ENCODE results near the gene ATM.

ATM gene

GRCh38 chr11:108241330-108242037, 18.6 kb downstream of the ATM start:
- Histone ChIP-seq H3K4me3 (ENCODE audit: insufficient read depth, low read length, poor library complexity, severe bottlenecking) (no peak overlapping the region), H3F3A (ENCODE audit: insufficient read depth) (peaks cover 19% of the 10 kb centered on the region), H3K79me2 (ENCODE audit: insufficient read depth, low read length) (peaks cover 10% of the 10 kb centered on the region; the same call in 1 of the 2 replicates), H3K9me3 (ENCODE audit: insufficient read depth, low read length) (no peaks in the 10 kb centered on the region), H3K27ac (ENCODE audit: low read depth, low read length) (no peak overlapping the region), H3K9me2 (replicated peaks; ENCODE audit: insufficient read depth, low read length) (no peaks in the 10 kb centered on the region), H3K27me3 (ENCODE audit: low read length) (no peaks in the 10 kb centered on the region), H4K20me1 (ENCODE audit: low read depth, low read length) (no peaks in the 10 kb centered on the region), H3K4me2 (ENCODE audit: low read depth, low read length, poor library complexity, severe bottlenecking) (no peak overlapping the region), H2AFZ (ENCODE audit: low read depth, low read length, severe bottlenecking) (no peak overlapping the region), H3K9ac (ENCODE audit: low read length) (no peak overlapping the region), H3K36me3 (ENCODE audit: low read length) (peaks cover 38% of the 10 kb centered on the region)
- no peak for TF ChIP-seq EZH2phosphoT487 (conservative IDR thresholded peaks at IDR 0.05; ENCODE audit: low read length)
- TF ChIP-seq CTCF (IDR thresholded peaks at IDR 0.05; ENCODE audit: insufficient read depth, low read length, poor library complexity, severe bottlenecking), result no peak

- H4K20me1 ChIP-seq (ENCODE audit: low read depth, low read length), result no peaks in the 10 kb centered on the region
- no peak overlapping the region for H3K4me3 ChIP-seq (ENCODE audit: insufficient read depth, low read length, poor library complexity, severe bottlenecking)
- peaks cover 9% of the 10 kb centered on the region for H3F3A ChIP-seq (ENCODE audit: insufficient read depth)
- no peaks in the 10 kb centered on the region for H3K27me3 ChIP-seq (ENCODE audit: low read length)
- H3K9me2 ChIP-seq (replicated peaks; ENCODE audit: insufficient read depth, low read length), result no peaks in the 10 kb centered on the region
- no peak overlapping the region for H3K9ac ChIP-seq (ENCODE audit: low read length)
- no peaks in the 10 kb centered on the region for H3K9me3 ChIP-seq (ENCODE audit: insufficient read depth, low read length)
- H3K27ac ChIP-seq (ENCODE audit: low read depth, low read length), result no peak overlapping the region
- H3K36me3 ChIP-seq (ENCODE audit: low read length), result peaks cover 47% of the 10 kb centered on the region
- no peak overlapping the region for H3K4me2 ChIP-seq (ENCODE audit: low read depth, low read length, poor library complexity, severe bottlenecking)
- H2AFZ ChIP-seq (ENCODE audit: low read depth, low read length, severe bottlenecking), result no peak overlapping the region
- peaks cover 10% of the 10 kb centered on the region; the same call in 1 of the 2 replicates for H3K79me2 ChIP-seq (ENCODE audit: insufficient read depth, low read length)
- TF ChIP-seq CTCF (IDR thresholded peaks at IDR 0.05; ENCODE audit: insufficient read depth, low read length, poor library complexity, severe bottlenecking) (no peak), EZH2phosphoT487 (conservative IDR thresholded peaks at IDR 0.05; ENCODE audit: low read length) (no peak)
These were observed 19.6 kb downstream of the ATM start for GRCh38 chr11:108242422-108242821.

GRCh38 chr11:108246308-108246707, 23.4 kb downstream of the ATM start:
- no peaks in the 10 kb centered on the region for H3K27me3 ChIP-seq (ENCODE audit: low read length)
- peaks cover 46% of the 10 kb centered on the region; the same call in 1 of the 2 replicates for H3K36me3 ChIP-seq (ENCODE audit: low read length)
- H3K27ac ChIP-seq (ENCODE audit: low read depth, low read length), result no peak overlapping the region
- H2AFZ ChIP-seq (ENCODE audit: low read depth, low read length, severe bottlenecking), result no peak overlapping the region
- H3K9me3 ChIP-seq (ENCODE audit: insufficient read depth, low read length), result no peaks in the 10 kb centered on the region
- H3K79me2 ChIP-seq (ENCODE audit: insufficient read depth, low read length), result no peaks in the 10 kb centered on the region
- no peak overlapping the region for H3K4me3 ChIP-seq (ENCODE audit: insufficient read depth, low read length, poor library complexity, severe bottlenecking)
- no peaks in the 10 kb centered on the region for H4K20me1 ChIP-seq (ENCODE audit: low read depth, low read length)
- peaks cover 7% of the 10 kb centered on the region; the same call in 1 of the 2 replicates for H3F3A ChIP-seq (ENCODE audit: insufficient read depth)
- no peak overlapping the region for H3K4me2 ChIP-seq (ENCODE audit: low read depth, low read length, poor library complexity, severe bottlenecking)
- no peak overlapping the region for H3K9ac ChIP-seq (ENCODE audit: low read length)
- TF ChIP-seq CTCF (IDR thresholded peaks at IDR 0.05; ENCODE audit: insufficient read depth, low read length, poor library complexity, severe bottlenecking) (no peak), EZH2phosphoT487 (conservative IDR thresholded peaks at IDR 0.05; ENCODE audit: low read length) (no peak)
- no peaks in the 10 kb centered on the region for H3K9me2 ChIP-seq (replicated peaks; ENCODE audit: insufficient read depth, low read length)

All from SU-DHL-6 (cell line).